NT2/D1 (cell line): ENCODE measurements around the gene GNAQ.

Experiments
- YY1 ChIP-seq: IDR thresholded peaks from 2 replicates; pipeline ENCODE4 v1.6.1; 2011; ENCODE audit not compliant: insufficient read length, insufficient read depth
- ZNF274 ChIP-seq: IDR thresholded peaks from 2 replicates; pipeline ENCODE4 v1.6.1; 2011; ENCODE audit warnings: mild to moderate bottlenecking, low read depth, low read length

GRCh38 chr9:77747163-77747562 is 284.4 kb downstream of the GNAQ start:
- TF ChIP-seq ZNF274 (no peak), YY1 (no peak)
